Right lobe of liver (tissue), 4 donors: ENCODE measurements around the gene BRD4.

Experiments
- POLR2A ChIP-seq: fragments of 450-650 bp; IDR thresholded peaks from one replicate; pipeline ENCODE4 v1.6.1; 2017; ENCODE audit warnings: antibody characterized with exemption, mild to moderate bottlenecking
- TF ChIP-seq, protein P1 (sequence below), 4 donors: fragments of 200-600 bp in 3 of 4; fragments of 450-650 bp in 1 of 4; IDR thresholded peaks; one replicate each; pipeline versions ENCODE4 v1.5.1 to v1.8.0; 2016 to 2022; ENCODE audit warnings: antibody characterized with exemption in 4 of 4, mild to moderate bottlenecking in 2 of 4
- donor health status: DM: no; HTN: no; CAD: no.
- donor health status: DM: no; HTN: no; CAD: no.
- donor health status: DM: no; HTN: yes; CAD: no.

DNA sequence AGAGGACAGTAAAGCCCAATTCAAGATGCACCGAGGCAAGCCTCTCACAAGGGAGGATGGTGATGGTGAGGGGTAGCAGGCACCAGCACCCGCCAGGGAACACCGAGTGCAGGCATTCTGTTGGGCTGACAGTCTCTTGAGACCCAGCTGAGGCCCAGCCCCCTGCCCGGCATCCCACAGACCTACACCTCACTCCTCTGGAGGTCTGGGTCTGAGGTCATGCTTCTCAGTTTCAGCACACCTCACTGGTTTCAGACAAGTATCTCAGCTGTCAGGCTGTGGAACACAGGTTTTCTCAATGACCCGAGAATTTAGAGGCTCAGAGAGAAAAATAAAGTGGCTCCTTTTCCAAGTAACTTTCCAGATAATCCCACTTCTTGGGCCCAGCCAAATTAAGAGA lies 72.4 kb downstream of the BRD4 start:
- TF ChIP-seq, protein P1, sequence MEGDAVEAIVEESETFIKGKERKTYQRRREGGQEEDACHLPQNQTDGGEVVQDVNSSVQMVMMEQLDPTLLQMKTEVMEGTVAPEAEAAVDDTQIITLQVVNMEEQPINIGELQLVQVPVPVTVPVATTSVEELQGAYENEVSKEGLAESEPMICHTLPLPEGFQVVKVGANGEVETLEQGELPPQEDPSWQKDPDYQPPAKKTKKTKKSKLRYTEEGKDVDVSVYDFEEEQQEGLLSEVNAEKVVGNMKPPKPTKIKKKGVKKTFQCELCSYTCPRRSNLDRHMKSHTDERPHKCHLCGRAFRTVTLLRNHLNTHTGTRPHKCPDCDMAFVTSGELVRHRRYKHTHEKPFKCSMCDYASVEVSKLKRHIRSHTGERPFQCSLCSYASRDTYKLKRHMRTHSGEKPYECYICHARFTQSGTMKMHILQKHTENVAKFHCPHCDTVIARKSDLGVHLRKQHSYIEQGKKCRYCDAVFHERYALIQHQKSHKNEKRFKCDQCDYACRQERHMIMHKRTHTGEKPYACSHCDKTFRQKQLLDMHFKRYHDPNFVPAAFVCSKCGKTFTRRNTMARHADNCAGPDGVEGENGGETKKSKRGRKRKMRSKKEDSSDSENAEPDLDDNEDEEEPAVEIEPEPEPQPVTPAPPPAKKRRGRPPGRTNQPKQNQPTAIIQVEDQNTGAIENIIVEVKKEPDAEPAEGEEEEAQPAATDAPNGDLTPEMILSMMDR (IDR thresholded peaks at IDR 0.05), result no peak
- TF ChIP-seq POLR2A, result no peak
